Esophagus muscularis mucosa (tissue), 4 donors: ENCODE data around the gene CENPP.

Experiments used
- CTCF ChIP-seq, 3 experiments: fragments of 200-600 bp in 2 of 3; fragments of 450-650 bp in 1 of 3; sonication (generic) in 2 of 3; IDR thresholded peaks; one replicate each; pipeline ENCODE4 v1.5.1; 2017 to 2019; ENCODE audit warnings: antibody characterized with exemption in 3 of 3, mild to moderate bottlenecking in 2 of 3, moderate library complexity in 1 of 3
- EP300 ChIP-seq: sonication (generic); formaldehyde crosslinking; IDR thresholded peaks from one replicate; pipeline ENCODE4 v1.6.1; 2017; ENCODE audit warnings: antibody characterized with exemption
- POLR2A ChIP-seq: fragments of 450-650 bp; IDR thresholded peaks from one replicate; pipeline ENCODE4 v1.6.1; 2017; ENCODE audit warnings: antibody characterized with exemption, moderate library complexity, mild to moderate bottlenecking, low read depth

- TF ChIP-seq CTCF (IDR thresholded peaks at IDR 0.05) (no peak), POLR2A (no peak), EP300 (no peak)
These were observed 301.9 kb downstream of the CENPP start for GRCh38 chr9:92627651-92628050.
